A549 (cell line): Measurements from ENCODE around the gene NTRK2. TPM values are rescaled to one million over a fixed set of nuclear protein-coding genes. Genes with fewer than 3 reads are reported as not detected.

ENCODE experiments used
- ATAC-seq, 2 experiments: fragments of 200-7000 bp in 1 of 2; fragments of >200 bp in 1 of 2; cut with Nextera tagmentation in 1 of 2; cut with Tn5 transposase in 1 of 2; 3 replicates each; pipeline versions ENCODE4 v1.8.0 to v1.9.1; 2018 to 2020; ENCODE audit warnings: mild to moderate bottlenecking in 1 of 2, moderate library complexity in 1 of 2
- CTCF ChIA-PET: fragments of 300-600 bp; sonication (Branson Sonifier 250); formaldehyde crosslinking; extraction: SDS; loops from one replicate; lab custom pipeline; 2021; ENCODE audit warnings: antibody characterized with exemption, inconsistent platforms; lab: Yijun Ruan, JAX
- POLR2A ChIA-PET: fragments of 350-600 bp; formaldehyde crosslinking; extraction: SDS; loops from one replicate; lab custom pipeline; 2021; ENCODE audit warnings: antibody characterized with exemption, inconsistent platforms; lab: Yijun Ruan, JAX
- DNase-seq, 2 experiments: peaks; one replicate each; pipeline versions ENCODE4 v3.0.0 to v3.0.0-alpha.2; 2011 to 2016; ENCODE audit warnings: low read depth in 1 of 2, low spot score in 1 of 2
- FAIRE-seq: peaks from 2 replicates; lab custom pipeline; 2011; peaks lifted over from hg19 to GRCh38; lab: Jason Lieb, UNC
- H3K27ac ChIP-seq, 2 experiments: fragments of >200 bp; sonication (Bioruptor Twin); formaldehyde crosslinking; 3 replicates each; pipeline ENCODE4 v1.5.1; 2016 to 2017
- H3K4me1 ChIP-seq: fragments of >200 bp; sonication (Bioruptor Twin); formaldehyde crosslinking; 3 replicates; pipeline ENCODE4 v1.6.1; 2016
- H3K4me2 ChIP-seq: fragments of >200 bp; sonication (Bioruptor Twin); formaldehyde crosslinking; 3 replicates; pipeline ENCODE4 v1.6.1; 2016
- H3K4me3 ChIP-seq: fragments of >200 bp; sonication (Bioruptor Twin); formaldehyde crosslinking; 3 replicates; pipeline ENCODE4 v1.5.1; 2016
- H3K9me3 ChIP-seq: fragments of >200 bp; sonication (Bioruptor Twin); formaldehyde crosslinking; 3 replicates; pipeline ENCODE4 v1.6.1; 2016
- CBX8 ChIP-seq: fragments of 200-600 bp; sonication (generic); IDR thresholded peaks from 2 replicates; pipeline ENCODE4 v1.6.1; 2016
- CEBPB ChIP-seq, 2 experiments: fragments of >200 bp in 1 of 2; sonication (Bioruptor Twin) in 1 of 2; formaldehyde crosslinking in 1 of 2; IDR thresholded peaks; 2 replicates each; pipeline ENCODE4 v1.6.1; 2012 to 2016
- CHD2 ChIP-seq: fragments of 150-350 bp; IDR thresholded peaks from 2 replicates; pipeline ENCODE4 v1.6.1; 2014; ENCODE audit warnings: low read length; ENCODE audit not compliant: partially characterized antibody
- CHD4 ChIP-seq: fragments of 200-600 bp; sonication (generic); IDR thresholded peaks from 2 replicates; pipeline ENCODE4 v1.6.1; 2016; ENCODE audit warnings: antibody characterized with exemption, mild to moderate bottlenecking, borderline replicate concordance
- EP300 ChIP-seq, 2 experiments: fragments of >200 bp; sonication (Bioruptor Twin); formaldehyde crosslinking; IDR thresholded peaks; 2 replicates in 1 of 2; 3 replicates in 1 of 2; pipeline ENCODE4 v1.6.1; 2016 to 2017
- HDAC2 ChIP-seq: fragments of 200-600 bp; sonication (generic); IDR thresholded peaks from 2 replicates; pipeline ENCODE4 v1.6.1; 2016
- HEYL ChIP-seq: fragments of 250-450 bp; sonication (Bioruptor Pico); IDR thresholded peaks from 2 replicates; pipeline ENCODE4 v1.8.0; 2021; ENCODE audit warnings: mild to moderate bottlenecking, moderate library complexity
- HMGXB4 ChIP-seq: fragments of 250-450 bp; sonication (Bioruptor Pico); IDR thresholded peaks from 2 replicates; pipeline ENCODE4 v1.5.0; 2021; ENCODE audit warnings: mild to moderate bottlenecking, moderate library complexity, borderline replicate concordance
- HOXB5 ChIP-seq: fragments of 250-450 bp; sonication (Bioruptor Pico); IDR thresholded peaks from 2 replicates; pipeline ENCODE4 v1.5.0; 2020; ENCODE audit warnings: mild to moderate bottlenecking, moderate library complexity
- MYC ChIP-seq: IDR thresholded peaks from 2 replicates; pipeline ENCODE4 v1.6.1; 2012; ENCODE audit warnings: mild to moderate bottlenecking, inconsistent platforms, low read length, improper control_type of control experiment, borderline replicate concordance
- NFE2L2 ChIP-seq: fragments of 150-350 bp; conservative IDR thresholded peaks from 2 replicates; pipeline ENCODE4 v1.6.1; 2014; ENCODE audit warnings: low read length
- NR3C1 ChIP-seq: fragments of >200 bp; sonication (Bioruptor Twin); formaldehyde crosslinking; IDR thresholded peaks from 3 replicates; pipeline ENCODE4 v1.6.1; 2017
- PBX3 ChIP-seq: IDR thresholded peaks from 2 replicates; pipeline ENCODE4 v1.6.1; 2012
- POLR2A ChIP-seq: IDR thresholded peaks from 2 replicates; pipeline ENCODE4 v1.6.1; 2012; ENCODE audit warnings: mild to moderate bottlenecking, low read length
- RCOR1 ChIP-seq: fragments of 150-350 bp; IDR thresholded peaks from 2 replicates; pipeline ENCODE4 v1.6.1; 2014; ENCODE audit warnings: antibody characterized with exemption, low read length, low read depth
- REST ChIP-seq: fragments of 200-600 bp; sonication (generic); IDR thresholded peaks from 2 replicates; pipeline ENCODE4 v1.6.1; 2016; ENCODE audit warnings: antibody characterized with exemption, mild to moderate bottlenecking, moderate library complexity
- SREBF2 ChIP-seq: fragments of 450-650 bp; IDR thresholded peaks from 2 replicates; pipeline ENCODE4 v1.6.1; 2014; ENCODE audit warnings: mild to moderate bottlenecking, moderate library complexity
- TFCP2L1 ChIP-seq: fragments of 250-450 bp; sonication (Bioruptor Pico); IDR thresholded peaks from 2 replicates; pipeline ENCODE4 v1.5.0; 2021; ENCODE audit warnings: mild to moderate bottlenecking
- TP53 ChIP-seq: fragments of 250-450 bp; sonication (Bioruptor Pico); IDR thresholded peaks from 2 replicates; pipeline ENCODE4 v1.5.0; 2021; ENCODE audit warnings: mild to moderate bottlenecking, moderate library complexity
- USF2 ChIP-seq: fragments of 450-650 bp; IDR thresholded peaks from 2 replicates; pipeline ENCODE4 v1.6.1; 2014; ENCODE audit warnings: antibody characterized with exemption
- ZNF302 ChIP-seq: fragments of 250-450 bp; sonication (Bioruptor Pico); IDR thresholded peaks from 2 replicates; pipeline ENCODE4 v1.9.0; 2021; ENCODE audit warnings: inconsistent platforms, mild to moderate bottlenecking, moderate library complexity
- ZSCAN20 ChIP-seq: fragments of 250-450 bp; sonication (Bioruptor Pico); IDR thresholded peaks from 2 replicates; pipeline ENCODE4 v1.8.0; 2022; ENCODE audit warnings: mild to moderate bottlenecking, moderate library complexity
- WGBS: methylation state at CpG from one replicate; pipeline ENCODE4 v1.1.6; 2017; ENCODE audit errors: missing lambda C conversion rate; 5-methylcytosine and 5-hydroxymethylcytosine counted together
- polyA plus RNA-seq, 4 experiments: library from polyadenylated mRNA; depleted of rRNA in 3 of 4; stranded (reverse); fragments of >200 nt; fragmentation: RNase III in 1 of 4; extraction: RNeasy Plus Mini Kit Qiagen cat#74134 plus additional on column Dnase treatment in 1 of 4; gene quantifications; 2 replicates in 3 of 4; 3 replicates in 1 of 4; pipeline ENCODE4 v1.2.3, GENCODE V29; 2011 to 2017

Gene NTRK2
- polyA plus RNA-seq, 2 of the 4 experiments (the other 2 are of a cell fraction): 0.03 TPM

GRCh38 chr9:84788803-84789462 lies 119.4 kb downstream of the NTRK2 start (continued):
- TF ChIP-seq CHD4: no peak

- Histone ChIP-seq H3K27ac (no peak overlapping the region), H3K4me2 (no peak overlapping the region), H3K9me3 (no peaks in the 10 kb centered on the region), H3K4me3 (no peak overlapping the region), H3K4me1 (no peaks in the 10 kb centered on the region)
- ChIA-PET POLR2A (no interaction called here), CTCF (interaction anchor here (1.9 kb wide), 1 partner anchor 355 kb away, joined by 3 read pairs; no protein-coding TSS in a partner anchor)
- ATAC-seq: no peak
- DNase-seq: no peak
- TF ChIP-seq CHD2 (no peak), HDAC2 (no peak), RCOR1 (no peak), ZNF302 (CRISPR knock-in tag) (no peak), PBX3 (no peak), NFE2L2 (no peak), HMGXB4 (CRISPR knock-in tag) (no peak), MYC (no peak), USF2 (no peak), ZSCAN20 (CRISPR knock-in tag) (no peak), EP300 (IDR thresholded peaks at IDR 0.05) (no peak)
- no peak for FAIRE-seq
- WGBS: 23% methylated on average over 5 of the region's 5 CpGs
These were observed 119.9 kb downstream of the NTRK2 start for GRCh38 chr9:84789463-84789830.

- ChIA-PET CTCF (interaction anchor here (0.9 kb wide), 1 partner anchor 11 kb away, joined by 4 read pairs; no protein-coding TSS in a partner anchor), POLR2A (no interaction called here)
- ATAC-seq (no peak), FAIRE-seq (no peak), DNase-seq (no peak)
- 18% methylated on average over 2 of the region's 2 CpGs for WGBS
- no peak overlapping the region for H3K4me3 ChIP-seq
- no peak overlapping the region for H3K27ac ChIP-seq
- no peak overlapping the region for H3K4me2 ChIP-seq
- H3K4me1 ChIP-seq: no peaks in the 10 kb centered on the region
- TF ChIP-seq TFCP2L1 (CRISPR knock-in tag) (no peak), POLR2A (no peak)
- no peaks in the 10 kb centered on the region for H3K9me3 ChIP-seq
These were observed 122.1 kb downstream of the NTRK2 start for GRCh38 chr9:84791643-84792042.

- ChIA-PET POLR2A (no interaction called here), CTCF (no interaction called here)
- no peak overlapping the region for H3K4me2 ChIP-seq
- DNase-seq (no peak), ATAC-seq (no peak), FAIRE-seq (no peak)
- H3K4me3 ChIP-seq: no peak overlapping the region
- 42% methylated on average over 3 of the region's 3 CpGs for WGBS
- no peaks in the 10 kb centered on the region for H3K9me3 ChIP-seq
- no peaks in the 10 kb centered on the region for H3K4me1 ChIP-seq
- H3K27ac ChIP-seq: no peak overlapping the region
- TF ChIP-seq POLR2A: no peak
- TF ChIP-seq CBX8: no peak
- no peak for TF ChIP-seq TP53 (CRISPR knock-in tag)
- no peak for TF ChIP-seq NFE2L2
- no peak for TF ChIP-seq SREBF2
- TF ChIP-seq NR3C1: no peak
- TF ChIP-seq HEYL (CRISPR knock-in tag): no peak
- TF ChIP-seq REST: no peak
- no peak for TF ChIP-seq HOXB5 (CRISPR knock-in tag)
- no peak for TF ChIP-seq CEBPB (IDR thresholded peaks at IDR 0.05)
- no peak for TF ChIP-seq HMGXB4 (CRISPR knock-in tag)
These were observed 123.7 kb downstream of the NTRK2 start for GRCh38 chr9:84793251-84793650.
